ENCODE results near the gene ZGPAT.

- TF ChIP-seq CTCF (IDR thresholded peaks at IDR 0.05; ENCODE audit: control extremely low read depth in 1 of 3, insufficient read depth in 1 of 3, low read depth in 1 of 3, low read length in 3 of 3) (no peak), JUN (IDR thresholded peaks at IDR 0.05; ENCODE audit: low read depth, low read length) (no peak), TAF7 (optimal IDR thresholded peaks at IDR 0.05; ENCODE audit: borderline replicate concordance, low read depth, low read length) (no peak)
Measured at GRCh38 chr20:63702751-63703470, 4.9 kb upstream of the ZGPAT start.

All from H1 (cell line).